Subcutaneous abdominal adipose tissue (tissue), 5 donors: ENCODE data around the gene MIEF1.
"Not testable (repeated sequence)": the region's sequence is repeated elsewhere in the genome, so short reads cannot be mapped to it uniquely, and the experiment has no call there.

Source experiments
- H3K27ac ChIP-seq: one replicate; pipeline ENCODE4 v1.7.0; 2013; ENCODE audit warnings: low read depth, mild to moderate bottlenecking, inconsistent platforms, low read length, moderate library complexity
- H3K27me3 ChIP-seq, 5 donors: one replicate each; pipeline ENCODE4 v1.7.0; 2013; ENCODE audit warnings: low read length in 5 of 5, inconsistent platforms in 1 of 5; ENCODE audit not compliant: control insufficient read depth in 5 of 5, insufficient read depth in 4 of 5
- H3K36me3 ChIP-seq, 5 donors: one replicate each; pipeline ENCODE4 v1.7.0; 2013; ENCODE audit warnings: low read length in 5 of 5; ENCODE audit not compliant: control insufficient read depth in 5 of 5, insufficient read depth in 5 of 5
- H3K4me1 ChIP-seq, 5 donors: one replicate each; pipeline ENCODE4 v1.7.0; 2013; ENCODE audit warnings: low read length in 5 of 5, mild to moderate bottlenecking in 3 of 5, moderate library complexity in 1 of 5; ENCODE audit not compliant: control insufficient read depth in 5 of 5, insufficient read depth in 5 of 5
- H3K4me3 ChIP-seq, 5 donors: one replicate each; pipeline ENCODE4 v1.7.0; 2013; ENCODE audit warnings: low read length in 5 of 5, low read depth in 1 of 5
- H3K9ac ChIP-seq, 5 donors: one replicate each; pipeline ENCODE4 v1.7.0; 2013; ENCODE audit warnings: low read length in 5 of 5, mild to moderate bottlenecking in 4 of 5, moderate library complexity in 3 of 5
- H3K9me3 ChIP-seq, 5 donors: one replicate each; pipeline ENCODE4 v1.7.0; 2013; ENCODE audit warnings: low read length in 5 of 5; ENCODE audit not compliant: control insufficient read depth in 5 of 5
- donor health status: healthy.
- donor health status: healthy.
- donor health status: healthy.
- donor health status: healthy.
- donor health status: healthy.

MIEF1 gene

DNA sequence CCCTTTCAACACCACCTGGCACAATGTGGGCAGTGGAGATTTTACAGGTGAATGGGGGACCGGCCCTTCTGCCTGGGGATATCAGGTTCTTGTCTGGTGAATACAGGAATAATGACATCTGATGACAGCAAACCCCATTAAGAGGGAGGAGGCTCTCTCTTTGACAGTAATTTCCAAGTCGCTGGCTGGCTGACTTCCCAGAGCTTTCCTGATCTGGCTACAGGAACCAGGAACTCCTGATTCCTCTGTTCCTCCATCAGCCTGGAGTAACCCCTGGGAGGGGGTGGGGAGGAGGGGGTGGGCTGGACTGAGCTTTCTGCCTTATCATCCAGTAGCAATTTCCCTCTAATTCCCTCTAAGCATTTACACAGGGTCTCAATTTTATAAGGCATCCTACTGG, 3.7 kb upstream of the MIEF1 start:
- Histone ChIP-seq H3K27me3 (peaks cover 0 to 3% (median 0%) of the 10 kb centered on the region in 5 donors), H3K36me3 (no peaks in the 10 kb centered on the region), H3K9ac (peak overlapping the region in 3 of 5 donors; percentile 5 to 61 (median 38)), H3K4me1 (peaks cover 17 to 76% (median 57%) of the 10 kb centered on the region in 5 donors), H3K4me3 (no peak overlapping the region), H3K9me3 (no peaks in the 10 kb centered on the region), H3K27ac (peak overlapping the region; percentile 60)

DNA sequence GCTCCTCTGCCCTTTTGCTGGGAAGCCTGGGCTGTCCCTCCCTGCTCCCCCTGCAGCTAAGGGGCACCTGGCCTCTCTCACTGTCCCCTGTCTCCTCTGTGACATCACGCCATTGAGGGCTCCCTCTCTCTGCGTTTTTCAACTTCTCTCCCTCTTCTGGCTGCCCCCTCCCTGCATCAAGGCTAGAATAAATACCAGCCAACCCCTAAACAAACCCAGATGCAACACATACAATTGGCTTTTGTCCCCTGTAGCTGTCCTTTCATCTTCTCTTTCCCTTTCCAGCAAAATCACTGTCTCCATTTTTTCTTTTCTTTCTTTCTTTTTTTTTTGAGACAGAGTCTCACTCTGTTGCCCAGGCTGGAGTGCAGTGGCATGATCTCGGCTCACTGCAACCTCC, 3.3 kb upstream of the MIEF1 start:
- Histone ChIP-seq H3K9ac (peak overlapping the region in 1 of 5 donors; percentile 61), H3K4me1 (peaks cover 20 to 80% (median 62%) of the 10 kb centered on the region in 5 donors), H3K4me3 (no peak overlapping the region)

GRCh38 chr22:39500101-39500500, 2.0 kb upstream of the MIEF1 start:
- Histone ChIP-seq H3K4me1 (peaks cover 20 to 75% (median 61%) of the 10 kb centered on the region in 5 donors), H3K36me3 (peaks cover 0 to 11% (median 10%) of the 10 kb centered on the region in 5 donors), H3K27ac (peak overlapping the region; percentile 91), H3K27me3 (peaks cover 0 to 3% (median 0%) of the 10 kb centered on the region in 5 donors), H3K9me3 (no peaks in the 10 kb centered on the region), H3K9ac (peak overlapping the region in 2 of 5 donors; percentile 12 to 26), H3K4me3 (no peak overlapping the region)

More for the DNA sequence above, 3.3 kb upstream of the MIEF1 start:
- Histone ChIP-seq H3K9me3 (no peaks in the 10 kb centered on the region), H3K36me3 (no peaks in the 10 kb centered on the region), H3K27ac (peak overlapping the region; percentile 60), H3K27me3 (peaks cover 0 to 3% (median 0%) of the 10 kb centered on the region in 5 donors)

GRCh38 chr22:39501644-39502108, 414 bp upstream of the MIEF1 start:
- peaks cover 19 to 79% (median 68%) of the 10 kb centered on the region in 5 donors for H3K4me1 ChIP-seq
- peak overlapping the region; percentile 50 to 88 (median 63) for H3K9ac ChIP-seq
- peaks cover 3 to 27% (median 24%) of the 10 kb centered on the region in 5 donors for H3K36me3 ChIP-seq
- H3K27ac ChIP-seq = peak overlapping the region; percentile 91
- H3K9me3 ChIP-seq = no peaks in the 10 kb centered on the region
- peak overlapping the region; percentile 31 to 89 (median 82) for H3K4me3 ChIP-seq
- H3K27me3 ChIP-seq = no peaks in the 10 kb centered on the region

DNA sequence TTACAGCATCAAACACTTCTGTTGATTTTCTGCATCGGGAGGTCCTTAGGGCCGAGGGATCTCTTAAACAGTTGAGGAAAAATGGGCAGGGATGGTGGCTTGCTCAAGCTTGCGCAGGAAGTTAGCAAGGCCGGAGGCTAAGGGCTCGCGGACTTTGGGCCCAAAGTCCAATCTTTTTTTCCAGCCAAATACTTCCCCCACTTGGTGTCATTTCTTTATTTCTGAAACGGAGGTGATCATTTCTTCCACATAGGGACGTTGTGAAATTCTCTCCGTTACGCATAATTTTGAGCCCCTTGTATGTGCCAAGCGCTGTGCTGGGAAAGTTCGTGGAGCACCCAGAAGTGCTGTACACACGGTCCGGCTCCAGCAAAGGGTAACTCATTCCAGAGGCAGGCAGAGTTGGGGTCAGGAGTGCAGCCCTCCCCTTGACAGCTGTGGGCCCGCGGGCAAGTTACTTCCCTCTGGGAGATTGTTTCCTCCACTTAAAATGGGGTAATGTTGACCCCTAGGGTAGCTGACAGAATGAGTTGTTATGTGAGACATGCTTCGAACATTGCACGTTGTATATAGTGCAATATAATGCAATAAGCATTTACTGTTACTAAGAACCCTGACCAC, 809 bp downstream of the MIEF1 start:
- no peaks in the 10 kb centered on the region for H3K9me3 ChIP-seq
- H3K36me3 ChIP-seq = peaks cover 3 to 39% (median 30%) of the 10 kb centered on the region in 5 donors
- H3K4me1 ChIP-seq = peaks cover 21 to 71% (median 63%) of the 10 kb centered on the region in 5 donors
- H3K4me3 ChIP-seq = peak overlapping the region; percentile 70 to 89 (median 82)
- no peaks in the 10 kb centered on the region for H3K27me3 ChIP-seq
- H3K9ac ChIP-seq = peak overlapping the region; percentile 57 to 83 (median 73)
- H3K27ac ChIP-seq = peak overlapping the region; percentile 91

DNA sequence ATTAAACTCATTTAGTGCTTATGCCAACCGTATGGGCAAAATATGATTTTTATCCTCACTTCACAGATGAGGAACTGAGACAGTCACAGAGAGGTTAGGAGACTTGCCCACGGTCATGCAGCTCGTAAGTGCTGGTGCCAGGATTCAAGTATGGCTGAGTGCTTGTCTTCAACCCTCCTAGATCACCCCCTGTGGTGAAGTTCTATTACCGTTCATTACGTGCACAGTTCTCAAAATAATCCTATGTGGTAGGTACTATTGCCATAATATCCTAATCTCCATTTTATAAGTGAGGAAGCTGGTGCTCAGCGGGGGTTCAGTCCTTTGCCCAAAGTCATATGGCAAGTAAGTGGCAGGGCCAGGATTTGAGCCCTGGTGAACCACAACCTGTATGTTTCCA, 1.5 kb downstream of the MIEF1 start:
- Histone ChIP-seq H3K27me3 (no peaks in the 10 kb centered on the region), H3K36me3 (peaks cover 3 to 47% (median 37%) of the 10 kb centered on the region in 5 donors), H3K9ac (peak overlapping the region; percentile 13 to 83 (median 50)), H3K9me3 (no peaks in the 10 kb centered on the region), H3K4me3 (peak overlapping the region; percentile 70 to 89 (median 82)), H3K4me1 (peaks cover 18 to 64% (median 60%) of the 10 kb centered on the region in 5 donors), H3K27ac (peak overlapping the region; percentile 91)

- Histone ChIP-seq H3K27me3 (no peaks in the 10 kb centered on the region), H3K4me1 (peaks cover 18 to 62% (median 57%) of the 10 kb centered on the region in 5 donors), H3K4me3 (no peak overlapping the region), H3K9me3 (no peaks in the 10 kb centered on the region), H3K9ac (peak overlapping the region in 2 of 5 donors; percentile 60 to 83), H3K27ac (peak overlapping the region; percentile 91), H3K36me3 (peaks cover 3 to 51% (median 38%) of the 10 kb centered on the region in 5 donors)
Measured at GRCh38 chr22:39504071-39504470, 2.0 kb downstream of the MIEF1 start.

DNA sequence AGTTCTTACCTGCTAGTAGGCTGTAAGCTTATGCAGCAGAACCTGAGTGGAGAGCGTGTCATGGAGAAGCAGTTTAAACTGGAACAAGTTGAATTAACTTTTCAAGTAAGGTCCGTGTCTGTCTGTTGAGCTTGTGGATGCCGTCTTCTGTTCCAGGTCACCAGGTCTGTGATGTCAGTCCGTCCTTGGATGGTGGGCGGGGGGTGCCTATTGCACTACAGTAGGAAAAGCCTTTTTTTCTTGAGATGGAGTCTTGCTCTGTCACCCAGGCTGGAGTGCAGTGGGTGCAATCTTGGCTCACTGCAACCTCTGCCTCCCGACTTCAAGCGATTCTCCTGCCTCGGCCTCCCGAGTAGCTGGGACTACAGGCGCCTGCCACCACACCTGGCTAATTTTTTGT, 4.9 kb downstream of the MIEF1 start:
- H3K27me3 ChIP-seq, H3K9ac ChIP-seq, H3K9me3 ChIP-seq, H3K27ac ChIP-seq, H3K4me3 ChIP-seq: not testable (repeated sequence)
- H3K36me3 ChIP-seq = peaks cover 10 to 80% (median 64%) of the 10 kb centered on the region in 5 donors
- peaks cover 10 to 48% (median 40%) of the 10 kb centered on the region in 5 donors for H3K4me1 ChIP-seq

DNA sequence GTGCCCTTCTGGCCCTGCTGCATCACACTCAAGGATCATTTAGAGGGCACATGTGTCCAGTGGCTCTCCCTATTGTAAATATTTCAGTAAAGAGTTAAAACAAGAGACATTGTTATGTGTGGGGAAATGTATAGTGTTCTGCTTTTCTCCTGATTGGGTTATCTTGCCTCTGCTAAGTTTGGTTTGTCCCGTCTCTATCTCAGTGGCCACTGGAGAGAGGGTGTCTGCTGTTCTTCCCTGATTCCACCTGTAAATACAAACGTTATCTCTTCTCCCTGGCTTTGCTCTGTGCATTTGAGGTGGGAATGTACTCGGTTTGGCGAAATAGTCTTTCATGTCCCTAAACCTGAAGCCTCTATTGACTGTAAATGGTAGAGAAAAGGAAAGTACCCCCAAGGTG, 6.3 kb downstream of the MIEF1 start:
- Histone ChIP-seq H3K27ac (no peak overlapping the region), H3K4me3 (no peak overlapping the region), H3K27me3 (no peaks in the 10 kb centered on the region), H3K36me3 (peaks cover 10 to 94% (median 76%) of the 10 kb centered on the region in 5 donors), H3K4me1 (peaks cover 10 to 36% (median 31%) of the 10 kb centered on the region in 5 donors), H3K9me3 (no peaks in the 10 kb centered on the region), H3K9ac (peak overlapping the region in 1 of 5 donors; percentile 33)

- Histone ChIP-seq H3K36me3 (peaks cover 12 to 99% (median 82%) of the 10 kb centered on the region in 5 donors), H3K4me3 (no peak overlapping the region), H3K27ac (no peak overlapping the region), H3K4me1 (peaks cover 6 to 27% (median 26%) of the 10 kb centered on the region in 5 donors), H3K9me3 (no peaks in the 10 kb centered on the region), H3K9ac (no peak overlapping the region), H3K27me3 (no peaks in the 10 kb centered on the region)
Measured at GRCh38 chr22:39510529-39511149, 8.5 kb downstream of the MIEF1 start.
